ENCODE measurements around the gene WASF1.
"Not testable (repeated sequence)": the region's sequence is repeated elsewhere in the genome, so short reads cannot be mapped to it uniquely, and the experiment has no call there.

The WASF1 gene

DNA sequence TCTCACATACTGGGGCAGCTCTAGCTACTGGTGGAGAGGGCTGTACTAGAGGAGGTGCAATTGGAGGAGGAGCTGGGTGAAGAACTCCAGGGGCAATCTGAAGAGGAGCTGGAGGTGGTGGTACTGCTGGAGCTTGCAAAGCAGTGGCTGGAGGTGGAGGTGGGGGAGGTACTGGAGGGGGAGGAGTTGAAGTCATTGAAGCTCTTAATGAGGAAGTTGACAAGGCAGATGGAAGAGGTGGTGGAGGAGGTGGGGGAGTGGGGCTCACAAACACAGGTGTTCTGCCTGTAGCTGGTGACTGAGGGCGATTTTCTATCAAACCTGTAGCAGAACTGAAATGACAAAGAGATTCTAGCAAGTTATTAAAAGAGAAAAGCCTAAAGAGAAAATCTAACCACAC is 77.6 kb downstream of the WASF1 start:
- Histone ChIP-seq H3K27me3 (ENCODE audit: control insufficient read depth, insufficient read depth, low read length) (no peaks in the 10 kb centered on the region), H3K9ac (ENCODE audit: low read length) (no peak overlapping the region), H3K36me3 (ENCODE audit: control insufficient read depth, insufficient read depth, low read length) (peaks cover 4% of the 10 kb centered on the region), H3K27ac (ENCODE audit: low read depth, low read length) (no peak overlapping the region), H3K4me3 (ENCODE audit: low read length) (no peak overlapping the region), H3K4me1 (ENCODE audit: control insufficient read depth, insufficient read depth, low read length) (no peaks in the 10 kb centered on the region)

DNA sequence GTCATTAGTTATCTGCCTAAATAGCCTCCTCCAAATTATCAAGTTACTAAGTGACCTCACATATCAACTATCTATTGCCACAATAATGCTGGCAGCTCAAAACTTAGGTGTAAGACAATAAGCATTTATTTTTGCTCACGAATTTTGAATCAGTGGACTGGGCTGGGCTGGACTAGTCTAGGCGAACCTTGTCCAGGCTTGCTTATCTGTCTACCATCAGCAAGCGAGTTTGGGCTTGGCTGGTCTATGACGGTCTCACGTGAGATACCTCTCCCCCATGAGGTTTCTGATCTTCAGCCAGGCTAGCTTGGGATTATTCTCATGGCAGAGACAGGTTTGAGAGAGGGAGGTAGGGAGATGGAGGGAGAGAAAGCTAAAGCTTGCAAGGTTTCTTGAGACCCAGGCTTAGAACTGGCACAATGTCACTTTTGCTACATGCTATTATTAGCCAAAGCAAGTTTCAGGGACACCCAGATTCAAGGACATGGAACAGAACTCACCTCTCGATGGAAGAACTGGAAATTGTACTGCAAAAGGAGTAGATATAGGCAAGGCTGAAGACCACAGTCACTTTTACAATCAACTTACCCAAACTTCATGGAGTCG is 80.9 kb downstream of the WASF1 start:
- H3K9ac ChIP-seq (ENCODE audit: low read length), result no peak overlapping the region
- no peak overlapping the region for H3K4me3 ChIP-seq (ENCODE audit: low read length)
- H3K4me1 ChIP-seq (ENCODE audit: control insufficient read depth, insufficient read depth, low read length), result no peaks in the 10 kb centered on the region
- H3K36me3 ChIP-seq (ENCODE audit: control insufficient read depth, insufficient read depth, low read length), result peaks cover 4% of the 10 kb centered on the region
- H3K27me3 ChIP-seq (ENCODE audit: control insufficient read depth, insufficient read depth, low read length), result no peaks in the 10 kb centered on the region
- no peak overlapping the region for H3K27ac ChIP-seq (ENCODE audit: low read depth, low read length)

DNA sequence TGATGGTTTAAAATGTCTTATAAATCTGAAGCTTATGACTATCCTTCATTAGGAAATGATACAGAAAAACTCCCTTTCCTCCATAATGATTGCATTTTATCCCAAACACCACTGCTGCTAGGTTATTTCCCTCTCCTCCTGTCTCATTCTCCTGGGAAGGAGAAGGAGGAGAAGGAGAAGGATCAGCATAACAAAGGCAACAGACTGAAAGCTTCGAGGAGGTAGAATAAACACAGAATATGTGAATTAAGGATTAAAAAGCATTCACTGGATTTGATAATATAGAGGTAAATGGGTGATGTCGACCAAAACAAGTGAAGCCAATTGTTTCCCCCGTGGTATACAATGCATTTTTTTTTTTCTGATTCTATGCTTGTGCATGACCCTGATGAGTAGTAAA is 82.0 kb downstream of the WASF1 start:
- Histone ChIP-seq H3K4me3 (ENCODE audit: low read length) (no peak overlapping the region), H3K27ac (ENCODE audit: low read depth, low read length) (no peak overlapping the region), H3K4me1 (ENCODE audit: control insufficient read depth, insufficient read depth, low read length) (no peaks in the 10 kb centered on the region), H3K36me3 (ENCODE audit: control insufficient read depth, insufficient read depth, low read length) (peaks cover 4% of the 10 kb centered on the region), H3K27me3 (ENCODE audit: control insufficient read depth, insufficient read depth, low read length) (no peaks in the 10 kb centered on the region), H3K9ac (ENCODE audit: low read length) (no peak overlapping the region)

GRCh38 chr6:110095935-110096334 is 83.5 kb downstream of the WASF1 start:
- no peak overlapping the region for H3K9ac ChIP-seq (ENCODE audit: low read length)
- no peaks in the 10 kb centered on the region for H3K4me1 ChIP-seq (ENCODE audit: control insufficient read depth, insufficient read depth, low read length)
- no peaks in the 10 kb centered on the region for H3K27me3 ChIP-seq (ENCODE audit: control insufficient read depth, insufficient read depth, low read length)
- H3K36me3 ChIP-seq (ENCODE audit: control insufficient read depth, insufficient read depth, low read length), result no peaks in the 10 kb centered on the region
- H3K27ac ChIP-seq (ENCODE audit: low read depth, low read length), result no peak overlapping the region
- H3K4me3 ChIP-seq (ENCODE audit: low read length), result no peak overlapping the region

DNA sequence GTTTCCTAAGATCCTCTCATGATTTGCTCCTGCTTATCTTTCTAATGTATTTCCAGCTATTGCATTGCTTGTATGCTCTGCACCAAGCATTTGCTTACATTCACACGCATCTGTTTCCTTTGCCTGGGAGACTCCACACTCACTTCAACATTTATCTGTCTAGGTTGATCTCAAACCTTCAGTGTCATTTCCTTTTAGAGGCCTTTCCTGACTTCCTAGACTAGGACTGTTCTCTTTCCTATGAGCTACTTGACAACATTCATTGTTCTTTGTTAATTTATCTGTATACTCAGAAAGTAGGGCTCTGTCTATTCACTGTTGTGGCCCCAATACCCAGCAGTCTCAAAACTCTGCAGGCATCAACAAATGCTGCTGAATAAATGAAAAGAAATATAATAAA is 84.4 kb downstream of the WASF1 start:
- H3K36me3 ChIP-seq (ENCODE audit: control insufficient read depth, insufficient read depth, low read length), result no peaks in the 10 kb centered on the region
- H3K4me1 ChIP-seq (ENCODE audit: control insufficient read depth, insufficient read depth, low read length), result no peaks in the 10 kb centered on the region
- H3K27ac ChIP-seq (ENCODE audit: low read depth, low read length), result no peak overlapping the region
- H3K4me3 ChIP-seq (ENCODE audit: low read length), result no peak overlapping the region
- no peak overlapping the region for H3K9ac ChIP-seq (ENCODE audit: low read length)
- H3K27me3 ChIP-seq (ENCODE audit: control insufficient read depth, insufficient read depth, low read length), result no peaks in the 10 kb centered on the region

DNA sequence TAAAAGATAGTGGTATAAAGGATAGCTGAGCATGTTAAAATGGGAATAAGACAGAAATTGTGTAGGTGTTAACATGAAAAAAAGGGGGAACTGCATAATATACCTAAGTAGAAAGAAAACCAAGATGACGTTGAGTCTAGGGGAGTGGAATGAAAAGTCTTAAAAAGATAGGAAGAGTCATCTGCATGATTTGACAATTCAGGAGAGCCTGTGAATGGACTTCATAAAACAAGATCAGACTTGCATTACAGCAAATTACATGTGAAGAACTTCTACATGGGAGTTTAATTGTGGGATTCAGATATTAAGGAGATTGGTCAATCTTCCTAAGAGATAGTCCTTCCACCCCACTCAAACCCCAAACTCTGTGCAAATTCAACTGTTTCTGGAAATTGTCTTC is 85.5 kb downstream of the WASF1 start:
- Histone ChIP-seq H3K27me3 (ENCODE audit: control insufficient read depth, insufficient read depth, low read length) (no peaks in the 10 kb centered on the region), H3K36me3 (ENCODE audit: control insufficient read depth, insufficient read depth, low read length) (no peaks in the 10 kb centered on the region), H3K9ac (ENCODE audit: low read length) (no peak overlapping the region), H3K4me3 (ENCODE audit: low read length) (no peak overlapping the region), H3K4me1 (ENCODE audit: control insufficient read depth, insufficient read depth, low read length) (no peaks in the 10 kb centered on the region), H3K27ac (ENCODE audit: low read depth, low read length) (no peak overlapping the region)

DNA sequence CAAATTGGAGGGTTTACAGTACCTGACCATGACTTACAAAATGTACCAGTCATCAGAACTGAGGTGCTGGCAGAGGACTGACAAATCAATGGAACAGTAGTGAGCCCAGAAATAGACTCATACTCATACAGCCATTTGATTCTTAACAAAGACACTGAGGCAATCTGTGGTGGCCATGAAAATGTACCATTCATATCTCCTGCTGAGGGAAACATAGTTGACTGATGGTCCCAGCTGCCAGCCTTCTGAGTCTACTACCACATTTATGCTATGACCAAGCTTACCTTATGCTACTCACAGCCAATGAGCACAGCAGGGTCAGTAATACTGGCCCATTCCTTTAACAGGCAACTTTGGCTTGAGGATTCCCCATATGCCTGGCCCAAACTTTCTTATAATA is 88.6 kb downstream of the WASF1 start:
- no peaks in the 10 kb centered on the region for H3K4me1 ChIP-seq (ENCODE audit: control insufficient read depth, insufficient read depth, low read length)
- no peaks in the 10 kb centered on the region for H3K36me3 ChIP-seq (ENCODE audit: control insufficient read depth, insufficient read depth, low read length)
- H3K27me3 ChIP-seq (ENCODE audit: control insufficient read depth, insufficient read depth, low read length), result no peaks in the 10 kb centered on the region
- no peak overlapping the region for H3K9ac ChIP-seq (ENCODE audit: low read length)
- no peak overlapping the region for H3K27ac ChIP-seq (ENCODE audit: low read depth, low read length)
- no peak overlapping the region for H3K4me3 ChIP-seq (ENCODE audit: low read length)

DNA sequence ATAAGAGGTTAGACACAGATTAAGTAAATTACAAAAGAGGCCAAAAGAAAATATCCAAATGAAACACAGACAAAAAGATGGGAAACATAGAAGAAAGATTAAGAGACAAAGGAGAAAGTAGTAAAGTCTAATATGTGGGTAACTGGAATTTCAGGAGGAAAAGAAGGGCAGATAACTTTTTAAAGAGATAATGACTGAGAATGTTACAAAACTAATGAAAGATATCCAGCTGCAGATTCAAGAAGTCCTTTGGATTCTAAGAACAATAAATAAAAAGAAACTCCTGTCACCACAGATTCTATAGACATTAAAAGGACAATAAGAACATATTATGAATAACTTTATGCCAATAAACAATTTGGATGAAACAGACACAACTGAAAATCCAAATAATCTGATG is 90.1 kb downstream of the WASF1 start:
- no peaks in the 10 kb centered on the region for H3K4me1 ChIP-seq (ENCODE audit: control insufficient read depth, insufficient read depth, low read length)
- H3K27me3 ChIP-seq (ENCODE audit: control insufficient read depth, insufficient read depth, low read length), result no peaks in the 10 kb centered on the region
- no peaks in the 10 kb centered on the region for H3K36me3 ChIP-seq (ENCODE audit: control insufficient read depth, insufficient read depth, low read length)

DNA sequence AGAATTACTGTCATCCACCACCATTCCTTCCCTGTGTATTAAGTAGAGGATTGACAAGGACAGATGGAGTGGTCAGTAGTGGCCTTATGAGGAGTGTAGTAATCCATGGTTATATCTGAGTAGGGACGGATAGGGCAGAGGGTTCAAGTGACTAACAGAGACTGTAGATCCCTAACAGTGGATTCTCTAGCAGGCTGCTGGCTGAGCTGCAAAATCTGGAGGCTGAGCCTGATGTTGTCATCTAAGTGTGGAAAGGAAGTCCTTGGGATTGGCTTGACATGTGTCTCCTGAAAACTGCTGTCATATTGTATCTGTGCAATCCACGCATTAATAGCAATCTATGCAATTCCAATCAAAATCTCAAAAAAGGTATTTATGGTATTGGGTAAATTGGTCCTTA is 94.2 kb downstream of the WASF1 start:
- Histone ChIP-seq H3K27me3 (ENCODE audit: control insufficient read depth, insufficient read depth, low read length) (no peaks in the 10 kb centered on the region), H3K4me3 (ENCODE audit: low read length) (no peak overlapping the region), H3K27ac (ENCODE audit: low read depth, low read length) (no peak overlapping the region), H3K36me3 (ENCODE audit: control insufficient read depth, insufficient read depth, low read length) (no peaks in the 10 kb centered on the region), H3K4me1 (ENCODE audit: control insufficient read depth, insufficient read depth, low read length) (no peaks in the 10 kb centered on the region), H3K9ac (ENCODE audit: low read length) (no peak overlapping the region)

More for the DNA sequence above, 90.1 kb downstream of the WASF1 start:
- H3K4me3 ChIP-seq (ENCODE audit: low read length), result no peak overlapping the region
- no peak overlapping the region for H3K9ac ChIP-seq (ENCODE audit: low read length)
- H3K27ac ChIP-seq (ENCODE audit: low read depth, low read length), result no peak overlapping the region

DNA sequence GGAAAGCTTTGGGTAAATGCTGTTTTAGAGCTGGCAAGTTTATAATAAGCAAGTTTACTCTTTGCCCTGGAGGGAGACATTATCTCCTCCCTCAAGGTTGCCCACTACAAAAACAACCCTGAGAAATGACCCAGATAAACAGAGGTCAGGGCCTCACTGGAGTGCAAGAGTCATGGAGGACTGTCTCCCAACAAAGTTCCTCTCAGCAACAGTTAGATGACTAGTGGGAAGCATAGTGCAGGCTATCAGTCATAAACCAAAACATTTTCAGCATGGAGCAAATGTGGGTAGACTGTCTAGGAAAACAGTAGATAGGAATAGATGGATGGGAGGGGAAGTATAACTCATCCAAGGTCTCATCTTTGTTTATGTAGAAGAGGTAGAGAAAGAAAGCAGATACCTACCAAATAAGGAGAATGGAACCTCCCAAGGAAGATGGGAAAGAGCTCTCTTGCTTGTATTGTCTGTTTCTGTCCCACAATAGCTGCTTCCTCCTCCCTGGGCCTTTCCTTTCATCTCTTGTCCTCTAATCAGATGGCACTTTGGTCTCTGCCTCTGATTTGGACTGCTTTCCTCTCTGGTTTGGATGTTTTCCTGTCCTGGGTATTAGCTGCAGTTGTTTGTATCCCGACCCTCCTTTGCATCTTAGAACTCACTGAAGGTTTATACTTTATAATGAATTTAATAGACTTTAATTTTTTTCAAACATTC is 95.4 kb downstream of the WASF1 start:
- Histone ChIP-seq H3K36me3 (ENCODE audit: control insufficient read depth, insufficient read depth, low read length) (no peaks in the 10 kb centered on the region), H3K27ac (ENCODE audit: low read depth, low read length) (no peak overlapping the region), H3K27me3 (ENCODE audit: control insufficient read depth, insufficient read depth, low read length) (no peaks in the 10 kb centered on the region)

DNA sequence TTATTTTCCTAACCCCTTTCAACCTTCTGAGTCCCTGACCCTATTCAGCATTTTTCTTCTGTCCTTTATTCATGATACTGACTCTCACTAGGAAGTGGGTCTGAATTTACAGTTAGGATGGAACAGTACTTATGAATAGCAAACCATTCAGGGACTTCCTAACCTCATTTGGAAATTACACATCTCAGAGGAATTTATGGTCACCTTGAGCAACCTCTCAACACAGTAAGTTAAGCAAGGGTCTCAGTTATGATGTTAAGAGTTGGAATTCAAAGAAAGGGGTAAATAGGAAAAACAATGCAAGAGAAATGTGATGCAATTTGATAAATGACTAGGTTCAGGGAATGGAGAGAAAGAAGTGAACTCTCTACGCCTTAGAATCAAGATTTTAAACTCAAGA is 104.1 kb downstream of the WASF1 start:
- Histone ChIP-seq H3K9ac (ENCODE audit: low read length) (no peak overlapping the region), H3K4me1 (ENCODE audit: control insufficient read depth, insufficient read depth, low read length) (no peaks in the 10 kb centered on the region), H3K36me3 (ENCODE audit: control insufficient read depth, insufficient read depth, low read length) (no peaks in the 10 kb centered on the region), H3K4me3 (ENCODE audit: low read length) (no peak overlapping the region), H3K27ac (ENCODE audit: low read depth, low read length) (no peak overlapping the region), H3K27me3 (ENCODE audit: control insufficient read depth, insufficient read depth, low read length) (no peaks in the 10 kb centered on the region)

More for the DNA sequence above, 95.4 kb downstream of the WASF1 start:
- H3K4me1 ChIP-seq (ENCODE audit: control insufficient read depth, insufficient read depth, low read length), result no peaks in the 10 kb centered on the region
- H3K9ac ChIP-seq (ENCODE audit: low read length), result no peak overlapping the region
- no peak overlapping the region for H3K4me3 ChIP-seq (ENCODE audit: low read length)

DNA sequence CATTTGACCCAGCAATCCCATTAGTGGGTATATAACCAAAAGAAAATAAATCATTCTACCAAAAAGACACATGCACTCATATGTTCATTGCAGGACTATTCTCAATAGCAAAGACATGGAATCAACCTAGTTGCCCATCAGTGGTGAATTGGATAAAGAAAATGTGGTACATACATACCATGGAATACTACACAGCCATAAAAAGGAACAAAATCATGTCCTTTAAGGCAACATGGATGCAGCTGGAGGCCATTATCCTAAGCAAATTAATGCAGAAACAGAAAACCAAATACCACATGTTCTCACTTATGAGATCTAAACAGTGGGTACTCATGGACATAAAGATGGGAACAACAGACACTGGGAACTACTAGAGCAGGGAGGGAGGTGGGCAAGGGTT is 106.0 kb downstream of the WASF1 start:
- not testable (repeated sequence) for H3K9ac ChIP-seq (ENCODE audit: low read length); H3K36me3 ChIP-seq (ENCODE audit: control insufficient read depth, insufficient read depth, low read length); H3K4me1 ChIP-seq (ENCODE audit: control insufficient read depth, insufficient read depth, low read length); H3K27me3 ChIP-seq (ENCODE audit: control insufficient read depth, insufficient read depth, low read length); H3K27ac ChIP-seq (ENCODE audit: low read depth, low read length); H3K4me3 ChIP-seq (ENCODE audit: low read length)

DNA sequence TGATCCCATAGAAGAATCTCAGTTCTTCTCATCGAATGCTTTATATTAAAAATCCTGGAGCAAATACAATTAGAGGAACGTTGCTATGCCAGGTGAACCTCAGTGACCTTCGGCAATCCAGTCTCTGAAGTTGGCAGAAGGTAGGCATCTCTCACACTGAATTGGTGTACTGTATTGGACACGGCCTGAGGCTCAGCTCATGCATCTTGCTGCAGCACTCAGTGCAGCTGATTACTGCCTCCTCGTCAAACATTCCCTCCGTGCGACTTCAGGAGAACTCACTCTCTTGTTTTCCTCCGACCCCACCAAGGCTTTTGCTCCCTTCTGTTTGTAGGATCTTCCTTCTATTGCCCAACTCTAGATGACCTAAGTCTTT is 110.9 kb downstream of the WASF1 start:
- Histone ChIP-seq H3K27ac (ENCODE audit: low read depth, low read length) (no peak overlapping the region), H3K4me1 (ENCODE audit: control insufficient read depth, insufficient read depth, low read length) (no peaks in the 10 kb centered on the region), H3K4me3 (ENCODE audit: low read length) (no peak overlapping the region), H3K9ac (ENCODE audit: low read length) (no peak overlapping the region), H3K36me3 (ENCODE audit: control insufficient read depth, insufficient read depth, low read length) (no peaks in the 10 kb centered on the region), H3K27me3 (ENCODE audit: control insufficient read depth, insufficient read depth, low read length) (no peaks in the 10 kb centered on the region)

Data from rectal smooth muscle tissue (tissue), 1 donor.